A673 (cell line): ENCODE results near the gene RNF145. TPM values are rescaled to one million over a fixed set of nuclear protein-coding genes. Genes with fewer than 3 reads are reported as not detected.

Source experiments
- BruUV-seq: library from RNA; stranded (reverse); fragments of 400-500 nt; replicated peaks from 2 replicates; lab custom pipeline; 2021; lab: Mats Ljungman, UMichigan
- CTCF ChIA-PET: fragments of 300-600 bp; sonication (Branson Sonifier 250); formaldehyde crosslinking; loops from one replicate; lab custom pipeline; 2022; ENCODE audit warnings: antibody characterized with exemption; lab: Charles Lee
- POLR2A ChIA-PET: fragments of 300-600 bp; sonication (Branson Sonifier 250); formaldehyde crosslinking; loops from one replicate; lab custom pipeline; 2022; ENCODE audit warnings: antibody characterized with exemption; ENCODE audit not compliant: low non-redundant PET; lab: Charles Lee
- DNase-seq: peaks from one replicate; pipeline ENCODE4 v3.0.0-alpha.2; 2015; ENCODE audit warnings: low spot score
- H3K27ac ChIP-seq: fragments of 200-600 bp; sonication (generic); 2 replicates; pipeline ENCODE4 v1.5.1; 2016; ENCODE audit warnings: mixed run types, low read depth, mild to moderate bottlenecking, mixed read lengths, antibody characterized with exemption, low read length; ENCODE audit not compliant: poor library complexity, severe bottlenecking
- H3K27me3 ChIP-seq: fragments of 200-600 bp; sonication (generic); replicated peaks from 2 replicates; pipeline ENCODE4 v1.6.1; 2017; ENCODE audit warnings: mixed run types, low read depth, mild to moderate bottlenecking, mixed read lengths, antibody characterized with exemption, low read length; ENCODE audit not compliant: insufficient read depth, poor library complexity
- H3K36me3 ChIP-seq: fragments of 200-600 bp; sonication (generic); 2 replicates; pipeline ENCODE4 v1.6.1; 2016; ENCODE audit warnings: mixed run types, mild to moderate bottlenecking, mixed read lengths, antibody characterized with exemption, low read length; ENCODE audit not compliant: insufficient read depth, poor library complexity, severe bottlenecking
- H3K4me1 ChIP-seq: fragments of 200-600 bp; sonication (generic); 2 replicates; pipeline ENCODE4 v1.6.1; 2017; ENCODE audit warnings: mixed run types, mild to moderate bottlenecking, mixed read lengths, antibody characterized with exemption, low read length; ENCODE audit not compliant: insufficient read depth, poor library complexity, severe bottlenecking
- H3K4me3 ChIP-seq: fragments of 200-600 bp; sonication (generic); 2 replicates; pipeline ENCODE4 v1.5.1; 2016; ENCODE audit warnings: low read depth, mixed run types, mild to moderate bottlenecking, mixed read lengths, low read length; ENCODE audit not compliant: poor library complexity, severe bottlenecking
- H3K9me3 ChIP-seq: fragments of 200-600 bp; sonication (generic); 2 replicates; pipeline ENCODE4 v1.6.1; 2016; ENCODE audit warnings: mixed run types, low read depth, mild to moderate bottlenecking, mixed read lengths, antibody characterized with exemption, low read length; ENCODE audit not compliant: poor library complexity, severe bottlenecking
- CTCF ChIP-seq: fragments of 300-800, 200-600 bp; sonication (generic); conservative IDR thresholded peaks from 2 replicates; pipeline ENCODE4 v1.5.1; 2017; ENCODE audit warnings: low read depth, mild to moderate bottlenecking, antibody characterized with exemption, low read length, moderate library complexity, mixed read lengths
- EZH2 ChIP-seq: fragments of 200-600 bp; sonication (generic); IDR thresholded peaks from 2 replicates; pipeline ENCODE4 v1.6.1; 2017; ENCODE audit warnings: borderline replicate concordance, low read depth, mild to moderate bottlenecking, mixed read lengths, antibody characterized with exemption, low read length; ENCODE audit not compliant: poor library complexity, severe bottlenecking
- intact Hi-C: fragments of 100-400 bp; cut with micrococcal nuclease; formaldehyde crosslinking; loops from one replicate; pipeline ENCODE4 v1.10.0; 2022; ENCODE audit not compliant: unreplicated experiment
- total RNA-seq: library from RNA; stranded (reverse); gene quantifications from 2 replicates; pipeline ENCODE4 v1.2.3, GENCODE V29; 2021

Gene RNF145
- total RNA-seq, 1 experiment from 2014 or later, result 132 TPM

GRCh38 chr5:159186319-159186718 is 23.0 kb downstream of the RNF145 start:
- DNase-seq, result no peak
- H3K27ac ChIP-seq, result no peak overlapping the region
- intact Hi-C loops, result no loop called here
- ChIA-PET POLR2A (no interaction called here), CTCF (no interaction called here)
- peaks cover 39% of the 10 kb centered on the region for H3K4me1 ChIP-seq
- no TSS peak for BruUV-seq
- H3K27me3 ChIP-seq, result no peaks in the 10 kb centered on the region
- no peak overlapping the region for H3K4me3 ChIP-seq
- no peak for TF ChIP-seq EZH2
- no peak for TF ChIP-seq CTCF
- H3K36me3 ChIP-seq, result peaks cover 37% of the 10 kb centered on the region
- H3K9me3 ChIP-seq, result no peaks in the 10 kb centered on the region

GRCh38 chr5:159185773-159186172 is 23.6 kb downstream of the RNF145 start:
- Histone ChIP-seq H3K9me3 (no peaks in the 10 kb centered on the region), H3K27ac (peak overlapping the region; percentile 41), H3K4me1 (peaks cover 39% of the 10 kb centered on the region), H3K36me3 (peaks cover 40% of the 10 kb centered on the region), H3K27me3 (no peaks in the 10 kb centered on the region), H3K4me3 (no peak overlapping the region)
- no peak for TF ChIP-seq EZH2
- no peak for TF ChIP-seq CTCF
- ChIA-PET POLR2A (no interaction called here), CTCF (no interaction called here)
- intact Hi-C loops, result no loop called here
- no peak for DNase-seq
- no TSS peak for BruUV-seq

- CTCF ChIA-PET, result no interaction called here
Measured at GRCh38 chr5:159184858-159185381, 24.4 kb downstream of the RNF145 start.

More at GRCh38 chr5:159184858-159185381, 24.4 kb downstream of the RNF145 start:
- intact Hi-C loops, result no loop called here
- no peaks in the 10 kb centered on the region for H3K9me3 ChIP-seq
- DNase-seq, result peak; percentile 61
- H3K27me3 ChIP-seq, result no peaks in the 10 kb centered on the region
- no TSS peak for BruUV-seq
- H3K36me3 ChIP-seq, result peaks cover 37% of the 10 kb centered on the region
- peak overlapping the region; percentile 41 for H3K27ac ChIP-seq
- H3K4me3 ChIP-seq, result no peak overlapping the region
- TF ChIP-seq EZH2, result no peak
- TF ChIP-seq CTCF, result no peak
- peaks cover 44% of the 10 kb centered on the region for H3K4me1 ChIP-seq
- POLR2A ChIA-PET, result no interaction called here
